IMR-90 (cell line): ENCODE results near the gene C11orf98. TPM values are rescaled to one million over a fixed set of nuclear protein-coding genes. Genes with fewer than 3 reads are reported as not detected.

Source experiments
- ATAC-seq: fragments of 200-7000 bp; cut with Tn5 transposase; 2 replicates; pipeline ENCODE4 v1.9.1; 2020; ENCODE audit warnings: low read depth, mild to moderate bottlenecking, moderate library complexity
- BruUV-seq: library from RNA; stranded (reverse); fragments of 400-500 nt; replicated peaks from 2 replicates; lab custom pipeline; 2021; lab: Mats Ljungman, UMichigan
- CTCF ChIA-PET: fragments of 300-600 bp; formaldehyde crosslinking; extraction: SDS; loops from one replicate; lab custom pipeline; 2021; ENCODE audit warnings: antibody characterized with exemption; lab: Yijun Ruan, JAX
- POLR2A ChIA-PET: fragments of 300-600 bp; sonication (Branson Sonifier 250); formaldehyde crosslinking; loops from one replicate; lab custom pipeline; 2022; ENCODE audit warnings: antibody characterized with exemption; ENCODE audit not compliant: unreplicated experiment; lab: Charles Lee
- DNase-seq: peaks from one replicate; pipeline ENCODE4 v3.0.0; 2013
- H2AFZ ChIP-seq: replicated peaks from 2 replicates; pipeline ENCODE3; 2013; ENCODE audit warnings: low read length, mild to moderate bottlenecking; ENCODE audit not compliant: poor library complexity
- H2AK5ac ChIP-seq: 2 replicates; pipeline ENCODE4 v1.6.1; 2013; ENCODE audit warnings: low read depth, low read length, inconsistent platforms
- H2AK9ac ChIP-seq: replicated peaks from 2 replicates; pipeline ENCODE3; 2013; ENCODE audit warnings: mild to moderate bottlenecking, low read depth, low read length, moderate library complexity; ENCODE audit not compliant: poor library complexity
- H2BK120ac ChIP-seq: 2 replicates; pipeline ENCODE4 v1.6.1; 2013; ENCODE audit warnings: low read depth, low read length, inconsistent platforms
- H2BK15ac ChIP-seq: 3 replicates; pipeline ENCODE4 v1.6.1; 2013; ENCODE audit warnings: low read depth, low read length, inconsistent platforms
- H2BK20ac ChIP-seq: 2 replicates; pipeline ENCODE4 v1.6.1; 2013; ENCODE audit warnings: low read depth, mild to moderate bottlenecking, inconsistent platforms, low read length, moderate library complexity
- H2BK5ac ChIP-seq: 2 replicates; pipeline ENCODE4 v1.6.1; 2013; ENCODE audit warnings: mild to moderate bottlenecking, low read depth, low read length, inconsistent platforms; ENCODE audit not compliant: poor library complexity, severe bottlenecking
- H3K14ac ChIP-seq: replicated peaks from 2 replicates; pipeline ENCODE4 v1.6.1; 2013; ENCODE audit warnings: low read depth, low read length, inconsistent platforms
- H3K18ac ChIP-seq: 2 replicates; pipeline ENCODE4 v1.6.1; 2013; ENCODE audit warnings: low read depth, low read length, control low read depth
- H3K23ac ChIP-seq: 2 replicates; pipeline ENCODE4 v1.6.1; 2013; ENCODE audit warnings: low read depth, low read length, inconsistent platforms
- H3K27ac ChIP-seq: 2 replicates; pipeline ENCODE4 v1.5.1; 2013; ENCODE audit warnings: mild to moderate bottlenecking, control low read depth, low read length; ENCODE audit not compliant: insufficient read depth
- H3K27me3 ChIP-seq: 2 replicates; pipeline ENCODE4 v1.6.1; 2013; ENCODE audit warnings: low read length; ENCODE audit not compliant: control insufficient read depth, insufficient read depth
- H3K36me3 ChIP-seq: 2 replicates; pipeline ENCODE4 v1.6.1; 2013; ENCODE audit warnings: low read length, mixed read lengths; ENCODE audit not compliant: control insufficient read depth, insufficient read depth
- H3K4ac ChIP-seq: 2 replicates; pipeline ENCODE4 v1.6.1; 2013; ENCODE audit warnings: low read depth, low read length, inconsistent platforms
- H3K4me1 ChIP-seq: 2 replicates; pipeline ENCODE4 v1.6.1; 2013; ENCODE audit warnings: low read length, mixed read lengths; ENCODE audit not compliant: control insufficient read depth, insufficient read depth
- H3K4me2 ChIP-seq: 2 replicates; pipeline ENCODE4 v1.6.1; 2013; ENCODE audit warnings: low read depth, mild to moderate bottlenecking, control low read depth, low read length, moderate library complexity
- H3K4me3 ChIP-seq: 2 replicates; pipeline ENCODE4 v1.5.1; 2013; ENCODE audit warnings: low read depth, mild to moderate bottlenecking, control low read depth, low read length, moderate library complexity; ENCODE audit not compliant: insufficient read depth
- H3K56ac ChIP-seq: 2 replicates; pipeline ENCODE4 v1.6.1; 2013; ENCODE audit warnings: low read length, inconsistent platforms; ENCODE audit not compliant: insufficient read depth; ENCODE audit errors: extremely low read depth
- H3K79me1 ChIP-seq, 2 experiments: 2 replicates each; pipeline ENCODE4 v1.6.1; 2013; ENCODE audit warnings: low read length in 2 of 2, inconsistent platforms in 1 of 2, low read depth in 1 of 2
- H3K9ac ChIP-seq: 2 replicates; pipeline ENCODE4 v1.6.1; 2013; ENCODE audit warnings: low read depth, low read length, control low read depth
- H3K9me1 ChIP-seq: 2 replicates; pipeline ENCODE4 v1.6.1; 2013; ENCODE audit warnings: low read length, inconsistent platforms; ENCODE audit not compliant: insufficient read depth
- H3K9me3 ChIP-seq: 2 replicates; pipeline ENCODE4 v1.6.1; 2013; ENCODE audit warnings: low read length; ENCODE audit not compliant: control insufficient read depth, insufficient read depth
- H4K20me1 ChIP-seq: 2 replicates; pipeline ENCODE4 v1.6.1; 2013; ENCODE audit warnings: low read length, inconsistent platforms; ENCODE audit not compliant: insufficient read depth
- H4K5ac ChIP-seq: 2 replicates; pipeline ENCODE4 v1.6.1; 2013; ENCODE audit warnings: mild to moderate bottlenecking, low read depth, low read length, control low read depth
- H4K8ac ChIP-seq, 2 experiments: 2 replicates each; pipeline ENCODE4 v1.6.1; 2013; ENCODE audit warnings: low read depth in 2 of 2, low read length in 2 of 2, control low read depth in 1 of 2, inconsistent platforms in 1 of 2
- H4K91ac ChIP-seq: 2 replicates; pipeline ENCODE4 v1.6.1; 2013; ENCODE audit warnings: low read depth, low read length, inconsistent platforms; ENCODE audit not compliant: insufficient read depth
- FOS ChIP-seq: fragments of 150-350 bp; IDR thresholded peaks from 2 replicates; pipeline ENCODE4 v1.6.1; 2016; ENCODE audit warnings: low read depth, low read length
- NFE2L2 ChIP-seq: fragments of 150-350 bp; IDR thresholded peaks from 2 replicates; pipeline ENCODE4 v1.6.1; 2016; ENCODE audit warnings: low read depth, mild to moderate bottlenecking, low read length
- RAD21 ChIP-seq: IDR thresholded peaks from 2 replicates; pipeline ENCODE4 v1.6.1; 2012; ENCODE audit warnings: low read length, improper control_type of control experiment
- RFX5 ChIP-seq: IDR thresholded peaks from 2 replicates; pipeline ENCODE4 v1.8.0; 2012; ENCODE audit warnings: low read depth, mild to moderate bottlenecking, low read length, moderate library complexity
- WGBS, 2 experiments: methylation state at CpG; one replicate each; pipeline versions ENCODE4 v1.1.5 to v1.1.7; 2013; ENCODE audit warnings: missing lambda C conversion rate in 2 of 2; ENCODE audit not compliant: insufficient read length in 1 of 2; ENCODE audit errors: extremely low coverage in 2 of 2; 5-methylcytosine and 5-hydroxymethylcytosine counted together
- dilution Hi-C: fragments of 300-500 bp; cut with HindIII; formaldehyde crosslinking; loops from one replicate; pipeline ENCODE4 v1.14.3; 2018; ENCODE audit warnings: low sequenced_read_pairs; ENCODE audit not compliant: unreplicated experiment
- in situ Hi-C: fragments of 300-500 bp; cut with MboI; formaldehyde crosslinking; loops from 3 replicates; pipeline ENCODE4 v1.14.3; 2019; ENCODE audit warnings: low sequenced_read_pairs, inconsistent platforms, mixed read lengths
- intact Hi-C: fragments of 100-400 bp; cut with micrococcal nuclease; formaldehyde crosslinking; loops from 2 replicates; pipeline ENCODE4 v1.10.0; 2022
- polyA plus RNA-seq, 3 experiments: library from polyadenylated mRNA; depleted of rRNA; stranded (reverse); fragments of >200 nt; gene quantifications; 2 replicates each; pipeline ENCODE4 v1.2.3, GENCODE V29; 2012; ENCODE audit warnings: low replicate concordance in 1 of 3
- total RNA-seq: library from RNA; depleted of rRNA; stranded (reverse); fragments of >200 nt; gene quantifications from 2 replicates; pipeline ENCODE4 v1.2.3, GENCODE V29; 2012

C11orf98 gene
- total and polyA plus RNA-seq, 2 of the 4 experiments (the other 2 are of a cell fraction), result 41.2 to 62.3 TPM

DNA sequence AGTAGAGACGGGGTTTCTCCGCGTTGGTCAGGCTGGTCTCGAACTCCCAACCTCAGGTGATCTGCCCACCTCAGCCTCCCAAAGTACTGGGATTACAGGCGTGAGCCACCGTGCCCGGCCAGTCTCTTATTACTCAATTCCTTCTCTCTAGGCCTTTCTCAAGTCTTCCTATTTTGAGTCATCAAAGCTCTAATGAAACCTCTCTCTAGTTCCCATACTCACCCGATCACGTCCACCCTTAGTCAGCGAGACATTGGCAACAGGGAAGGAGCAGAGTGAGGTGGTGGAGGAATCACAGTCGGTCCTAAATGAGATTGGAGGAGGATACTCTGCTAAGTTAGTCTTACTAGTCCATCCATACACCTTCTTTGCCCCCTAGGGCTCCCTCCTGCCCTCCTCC lies 37.2 kb upstream of the C11orf98 start:
- Histone ChIP-seq H2BK20ac (no peak overlapping the region), H3K9ac (no peak overlapping the region), H3K27me3 (no peaks in the 10 kb centered on the region), H2AK5ac (no peak overlapping the region), H3K4me3 (no peak overlapping the region), H3K4me2 (no peak overlapping the region), H3K9me3 (no peaks in the 10 kb centered on the region), H3K4ac (no peak overlapping the region), H4K8ac (no peak overlapping the region), H3K27ac (no peak overlapping the region), H4K20me1 (no peaks in the 10 kb centered on the region), H2BK15ac (no peak overlapping the region), H4K5ac (no peak overlapping the region), H4K91ac (no peak overlapping the region), H3K36me3 (peaks cover 4% of the 10 kb centered on the region), H2BK5ac (no peak overlapping the region), H3K4me1 (peaks cover 8% of the 10 kb centered on the region), H3K23ac (no peak overlapping the region), H2BK120ac (no peak overlapping the region), H2AK9ac (no peak overlapping the region), H2AFZ (no peak overlapping the region), H3K9me1 (peaks cover 8% of the 10 kb centered on the region), H3K79me1 (peaks cover 11 to 27% of the 10 kb centered on the region in 2 experiments), H3K56ac (no peak overlapping the region), H3K14ac (no peak overlapping the region), H3K18ac (no peak overlapping the region)
- dilution Hi-C loops, result no loop called here
- BruUV-seq, result no TSS peak
- DNase-seq (no peak), ATAC-seq (no peak)
- in situ Hi-C loops, result no loop called here
- ChIA-PET CTCF (interaction anchor here (0.6 kb wide), 1 partner anchor 319 kb away, joined by 5 read pairs; no protein-coding TSS in a partner anchor), POLR2A (interaction anchor here (0.6 kb wide), 1 partner anchor 139 kb away, joined by 3 read pairs; no protein-coding TSS in a partner anchor)
- intact Hi-C loops, result no loop called here
- TF ChIP-seq FOS, result no peak
- TF ChIP-seq RFX5, result no peak
- no peak for TF ChIP-seq RAD21
- no peak for TF ChIP-seq NFE2L2
- WGBS, 2 experiments, result no CpG with 5 or more reads among the region's 11 CpGs
